Adrenal gland (tissue), 19 donors: ENCODE measurements around the gene TBC1D10A. TPM values are rescaled to one million over a fixed set of nuclear protein-coding genes. Genes with fewer than 3 reads are reported as not detected.
A peak's percentile ranks its signal among the peaks of the same experiment; 100 is the strongest.

Experiments
- DNase-seq, 7 donors: peaks; one replicate each; pipeline ENCODE4 v3.0.0-alpha.2; 2019 to 2020
- H3K27ac ChIP-seq, 5 donors: fragments of 200-600 bp; sonication (generic) in 4 of 5; 1 replicate in 3 of 5; 2 replicates in 2 of 5; pipeline versions ENCODE4 v1.5.1 to v1.8.0; 2016 to 2020; ENCODE audit warnings: mild to moderate bottlenecking in 1 of 5
- H3K27me3 ChIP-seq: fragments of 200-600 bp; 2 replicates; pipeline ENCODE4 v1.8.0; 2021
- H3K36me3 ChIP-seq, 2 donors: fragments of 200-600 bp; replicated peaks in 1 of 2; 1 replicate in 1 of 2; 2 replicates in 1 of 2; pipeline versions ENCODE4 v1.5.1 to v1.8.0; 2018 to 2022
- H3K4me1 ChIP-seq, 2 donors: fragments of 200-600 bp; replicated peaks in 1 of 2; 1 replicate in 1 of 2; 2 replicates in 1 of 2; pipeline versions ENCODE4 v1.5.1 to v1.8.0; 2018 to 2021
- H3K4me3 ChIP-seq, 4 donors: fragments of 200-600 bp; sonication (generic) in 3 of 4; one replicate each; pipeline ENCODE4 v1.5.1; 2016 to 2018
- H3K9me3 ChIP-seq, 3 donors: fragments of 200-600 bp; sonication (generic) in 1 of 3; replicated peaks in 1 of 3; 1 replicate in 2 of 3; 2 replicates in 1 of 3; pipeline versions ENCODE4 v1.5.1 to v1.8.0; 2016 to 2021
- POLR2A ChIP-seq, 2 donors: fragments of 450-650 bp; IDR thresholded peaks; one replicate each; pipeline ENCODE4 v1.6.1; 2017; ENCODE audit warnings: antibody characterized with exemption in 2 of 2, mild to moderate bottlenecking in 2 of 2, moderate library complexity in 1 of 2
- WGBS, 4 donors: extraction: QIAGEN DNeasy Blood & Tissue Kit in 2 of 4; methylation state at CpG; one replicate each; pipeline versions ENCODE4 v1.1.5 to v1.1.7; 2013 to 2017; 5-methylcytosine and 5-hydroxymethylcytosine counted together
- intact Hi-C, 2 donors: fragments of 100-400 bp; cut with DNase I; formaldehyde crosslinking; loops; one replicate each; pipeline versions ENCODE4 v1.14.1 to v1.15.0; 2022 to 2023
- long read RNA-seq, 10 donors: library from polyadenylated mRNA in 3 of 10; unstranded in 2 of 10; stranded (forward) in 1 of 10; transcript quantifications; one replicate each; pipeline ENCODE4 v2.0.0 and lab custom pipeline, GENCODE V29; 2021 to 2026
- polyA plus RNA-seq, 3 donors: library from polyadenylated mRNA; stranded (reverse); fragments of 200-250 nt in 2 of 3; fragments of 350-450 nt in 1 of 3; fragmentation: Illumina TruSeq in 1 of 3; extraction: RNeasy Lipid Tissue Mini Kit (QIAGEN cat#74804) in 1 of 3; gene quantifications; one replicate each; pipeline ENCODE4 v1.2.3, GENCODE V29; 2013 to 2014
- total RNA-seq, 9 donors: library from RNA; depleted of rRNA in 4 of 9; stranded (reverse); fragments of >200 nt in 4 of 9; fragments of 120-200 nt in 1 of 9; fragmentation: NEBNext Ultra II Directional in 1 of 9; extraction: Animal tissue kit (Norgen Biotek cat#: 25700) in 1 of 9; gene quantifications; one replicate each; pipeline versions ENCODE4 v1.1.0 to v1.2.4, GENCODE V29; 2013 to 2023
- TF ChIP-seq, protein P1 (sequence below), 6 experiments: fragments of 450-650 bp in 4 of 6; fragments of 200-600 bp in 2 of 6; sonication (generic) in 1 of 6; IDR thresholded peaks; 1 replicate in 5 of 6; 2 replicates in 1 of 6; pipeline versions ENCODE4 v1.5.1 to v1.8.0; 2016 to 2021; ENCODE audit warnings: antibody characterized with exemption in 6 of 6, mild to moderate bottlenecking in 2 of 6, moderate library complexity in 1 of 6
- donor health status: healthy with polysubstance abuse.
- donor health status: Bipolar disorder and iron deficiency.
- donor health status: DM: yes; HTN: yes; CAD: no.
- donor health status: DM: no; HTN: no; CAD: no.
- donor health status: DM: no; HTN: no; CAD: no.
- donor health status: DM: yes; HTN: yes; CAD: no.

The TBC1D10A gene
- total RNA-seq (10 to 100 TPM; 22.0 to 55.0 (median 31.4) TPM), polyA plus RNA-seq (10 to 100 TPM; 11.7 to 23.2 (median 14.2) TPM)
- long read RNA-seq, donor 1, transcript TBC1D10A-201 (9 exons, 2,077 nt), result major isoform, 16 of 16 reads
- long read RNA-seq, donor 1, partial matches to known transcripts, result 0 of 16 reads
- long read RNA-seq, donor 1, other reads (novel, unspliced or antisense), result 0 of 16 reads
- long read RNA-seq, donor 2, transcript TBC1D10A-201 (9 exons, 2,077 nt), result major isoform, 9 of 9 reads
- long read RNA-seq, donor 2, partial matches to known transcripts, result 0 of 9 reads
- long read RNA-seq, donor 2, other reads (novel, unspliced or antisense), result 0 of 9 reads
- long read RNA-seq, donor 3, transcript TBC1D10A-201 (9 exons, 2,077 nt), result major isoform, 7 of 7 reads
- long read RNA-seq, donor 3, partial matches to known transcripts, result 0 of 7 reads
- long read RNA-seq, donor 3, other reads (novel, unspliced or antisense), result 0 of 7 reads
- long read RNA-seq, donor 4, transcript TBC1D10A-201 (9 exons, 2,077 nt), result major isoform, 17 of 23 reads
- long read RNA-seq, donor 4, partial matches to known transcripts, result 2 of 23 reads
- long read RNA-seq, donor 4, other reads (novel, unspliced or antisense), result 4 of 23 reads
- long read RNA-seq, donor 5, transcript TBC1D10A-201 (9 exons, 2,077 nt), result major isoform, 54 of 69 reads
- long read RNA-seq, donor 5, partial matches to known transcripts, result 8 of 69 reads
- long read RNA-seq, donor 5, other reads (novel, unspliced or antisense), result 6 of 69 reads
- long read RNA-seq, donor 6, partial matches to known transcripts, result 1 of 6 reads
- long read RNA-seq, donor 6, other reads (novel, unspliced or antisense), result 1 of 6 reads
- long read RNA-seq, donor 7, transcript TBC1D10A-201 (9 exons, 2,077 nt), result major isoform, 8 of 14 reads
- long read RNA-seq, donor 7, partial matches to known transcripts, result 6 of 14 reads
- long read RNA-seq, donor 7, other reads (novel, unspliced or antisense), result 0 of 14 reads
- long read RNA-seq, donor 8, transcript TBC1D10A-201 (9 exons, 2,077 nt), result major isoform, 15 of 16 reads
- long read RNA-seq, donor 8, partial matches to known transcripts, result 0 of 16 reads
- long read RNA-seq, donor 8, other reads (novel, unspliced or antisense), result 0 of 16 reads
- long read RNA-seq, donor 9, transcript TBC1D10A-201 (9 exons, 2,077 nt), result major isoform, 7 of 7 reads
- long read RNA-seq, donor 9, partial matches to known transcripts, result 0 of 7 reads
- long read RNA-seq, donor 9, other reads (novel, unspliced or antisense), result 0 of 7 reads
- long read RNA-seq, donor 10, transcript TBC1D10A-201 (9 exons, 2,077 nt), result major isoform, 8 of 8 reads
- long read RNA-seq, donor 10, partial matches to known transcripts, result 0 of 8 reads
- long read RNA-seq, donor 10, other reads (novel, unspliced or antisense), result 0 of 8 reads

DNA sequence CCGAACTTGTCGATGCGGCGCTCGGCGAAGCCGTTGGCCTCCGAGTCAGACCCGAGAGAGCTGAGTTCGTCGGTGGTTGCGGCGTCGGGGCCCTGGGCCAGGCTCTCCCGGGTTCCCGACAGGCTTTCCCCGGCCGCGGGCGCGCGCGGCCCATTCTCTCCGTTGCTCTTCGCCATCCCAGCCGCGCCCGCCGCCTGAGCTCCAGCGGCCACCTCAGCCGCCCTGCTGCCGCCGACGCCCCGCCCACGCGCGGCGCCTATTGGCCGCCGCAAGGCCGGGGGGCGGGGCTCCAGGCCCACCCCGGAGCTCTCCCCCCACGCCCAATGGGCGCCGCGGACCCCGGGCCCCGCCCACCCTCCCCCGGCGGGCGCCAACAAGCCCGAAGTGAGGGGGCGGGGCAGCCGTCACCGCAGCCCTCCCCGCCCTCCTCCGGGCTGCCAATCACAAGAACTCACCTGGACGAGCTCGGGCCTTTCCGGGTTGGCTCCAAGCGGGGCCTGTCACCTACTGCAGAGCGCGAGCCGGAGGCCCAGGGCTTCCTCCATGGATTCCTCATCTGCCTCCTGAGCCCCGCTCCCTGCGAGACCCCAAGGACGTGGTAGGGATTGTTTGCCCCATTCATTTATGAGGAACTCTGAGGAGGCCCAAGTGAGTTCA is at the start of gene TBC1D10A:
Gene TBC1D10A, minus strand, starts transcription at position 236 of the 657 bp plus-strand sequence. Its CDS starts 60 bp downstream, at position 176.
- H3K36me3 ChIP-seq, result no peaks in the 10 kb centered on the region
- intact Hi-C loops, result loop anchor here in 1 of 2 donors (5.0 kb wide), 1 partner anchor 40 kb away; the partner anchor contains the start of gene CASTOR1
- peaks cover 34 to 47% of the 10 kb centered on the region in 2 donors for H3K4me1 ChIP-seq
- H3K27me3 ChIP-seq, result no peaks in the 10 kb centered on the region
- 0 to 1% (median 1%) methylated on average over 5 to 69 of the region's 69 CpGs; no CpG with 5 or more reads in 1 of the 4 donors for WGBS, 4 donors
- H3K9me3 ChIP-seq, result no peaks in the 10 kb centered on the region
- peak within 1 kb of the TSS; percentile 60 to 92 (median 63) for H3K4me3 ChIP-seq
- TF ChIP-seq, protein P1, sequence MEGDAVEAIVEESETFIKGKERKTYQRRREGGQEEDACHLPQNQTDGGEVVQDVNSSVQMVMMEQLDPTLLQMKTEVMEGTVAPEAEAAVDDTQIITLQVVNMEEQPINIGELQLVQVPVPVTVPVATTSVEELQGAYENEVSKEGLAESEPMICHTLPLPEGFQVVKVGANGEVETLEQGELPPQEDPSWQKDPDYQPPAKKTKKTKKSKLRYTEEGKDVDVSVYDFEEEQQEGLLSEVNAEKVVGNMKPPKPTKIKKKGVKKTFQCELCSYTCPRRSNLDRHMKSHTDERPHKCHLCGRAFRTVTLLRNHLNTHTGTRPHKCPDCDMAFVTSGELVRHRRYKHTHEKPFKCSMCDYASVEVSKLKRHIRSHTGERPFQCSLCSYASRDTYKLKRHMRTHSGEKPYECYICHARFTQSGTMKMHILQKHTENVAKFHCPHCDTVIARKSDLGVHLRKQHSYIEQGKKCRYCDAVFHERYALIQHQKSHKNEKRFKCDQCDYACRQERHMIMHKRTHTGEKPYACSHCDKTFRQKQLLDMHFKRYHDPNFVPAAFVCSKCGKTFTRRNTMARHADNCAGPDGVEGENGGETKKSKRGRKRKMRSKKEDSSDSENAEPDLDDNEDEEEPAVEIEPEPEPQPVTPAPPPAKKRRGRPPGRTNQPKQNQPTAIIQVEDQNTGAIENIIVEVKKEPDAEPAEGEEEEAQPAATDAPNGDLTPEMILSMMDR (IDR thresholded peaks at IDR 0.05), result no peak
- peak; percentile 64 to 90 for TF ChIP-seq POLR2A (IDR thresholded peaks at IDR 0.05)
- peak; percentile 88 to 95 (median 90) for DNase-seq
- H3K27ac ChIP-seq, result peak within 1 kb of the TSS; percentile 35 to 91 (median 81)

DNA sequence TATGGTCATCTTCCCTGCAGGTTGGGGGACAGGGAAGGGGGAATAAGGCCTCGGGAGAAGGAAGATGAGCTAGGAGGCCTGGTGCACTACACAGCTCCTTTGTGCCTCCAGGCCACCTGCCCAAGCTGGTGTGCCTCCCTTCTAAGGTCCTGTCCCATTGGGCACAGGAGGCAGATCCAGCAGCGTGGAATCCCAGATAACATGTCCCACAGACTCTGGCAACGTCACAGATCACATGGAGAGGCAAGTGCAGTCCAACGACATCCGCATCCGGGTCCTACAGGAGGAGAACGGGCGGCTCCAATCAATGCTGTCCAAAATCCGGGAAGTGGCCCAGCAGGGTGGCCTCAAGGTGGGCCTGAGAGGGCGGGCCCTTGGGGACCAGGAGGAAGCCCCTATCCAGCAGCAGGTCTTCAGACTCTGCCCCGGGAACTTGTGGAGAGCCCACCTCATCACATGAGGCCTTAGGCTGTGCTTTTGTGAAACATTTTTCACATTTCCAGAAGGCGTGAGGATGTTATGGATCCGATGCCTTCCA is 48.6 kb upstream of the TBC1D10A start:
- H3K27me3 ChIP-seq, result no peaks in the 10 kb centered on the region
- H3K36me3 ChIP-seq, result no peaks in the 10 kb centered on the region
- no peak overlapping the region for H3K27ac ChIP-seq
- no peaks in the 10 kb centered on the region for H3K9me3 ChIP-seq
- no peak for DNase-seq
- intact Hi-C loops, result no loop called here
- H3K4me1 ChIP-seq, result peaks cover 0 to 4% of the 10 kb centered on the region in 2 donors
- TF ChIP-seq, protein P1 (IDR thresholded peaks at IDR 0.05), result no peak
- TF ChIP-seq POLR2A (IDR thresholded peaks at IDR 0.05), result no peak
- 91 to 98% (median 93%) methylated on average over 7 to 13 of the region's 13 CpGs for WGBS, 4 donors
- no peak overlapping the region for H3K4me3 ChIP-seq

- 84 to 89% (median 88%) methylated on average over 21 to 33 of the region's 33 CpGs for WGBS, 4 donors
- H3K36me3 ChIP-seq, result no peaks in the 10 kb centered on the region
- no peaks in the 10 kb centered on the region for H3K9me3 ChIP-seq
- no peaks in the 10 kb centered on the region for H3K27me3 ChIP-seq
- H3K4me3 ChIP-seq, result no peak overlapping the region
- intact Hi-C loops, result no loop called here
- DNase-seq, result no peak
- no peak for TF ChIP-seq POLR2A (IDR thresholded peaks at IDR 0.05)
- TF ChIP-seq, protein P1 (IDR thresholded peaks at IDR 0.05), result no peak
- peaks cover 0 to 4% of the 10 kb centered on the region in 2 donors for H3K4me1 ChIP-seq
- no peak overlapping the region for H3K27ac ChIP-seq
These were observed 46.9 kb upstream of the TBC1D10A start for GRCh38 chr22:30373331-30374325.
